Breast epithelium (tissue), 4 donors: Measurements from ENCODE around the gene DBN1. TPM values are rescaled to one million over a fixed set of nuclear protein-coding genes. Genes with fewer than 3 reads are reported as not detected.

ENCODE experiments used
- DNase-seq, 2 donors: peaks; one replicate each; pipeline ENCODE4 v3.0.0-alpha.2; 2019; ENCODE audit warnings: low spot score in 2 of 2
- H3K27ac ChIP-seq, 2 donors: fragments of 200-600 bp; sonication (generic) in 1 of 2; one replicate each; pipeline ENCODE4 v1.5.1; 2016 to 2019; ENCODE audit warnings: mild to moderate bottlenecking in 1 of 2
- H3K27me3 ChIP-seq, 2 donors: fragments of 200-600 bp; sonication (generic) in 1 of 2; one replicate each; pipeline versions ENCODE4 v1.5.1 to v1.6.0; 2017 to 2019; ENCODE audit warnings: control low read depth in 1 of 2, mild to moderate bottlenecking in 1 of 2
- H3K36me3 ChIP-seq: fragments of 200-600 bp; one replicate; pipeline ENCODE4 v1.5.1; 2019
- H3K4me1 ChIP-seq, 2 donors: fragments of 200-600 bp; sonication (generic); one replicate each; pipeline ENCODE4 v1.5.1; 2016 to 2019; ENCODE audit warnings: control low read depth in 1 of 2
- H3K4me3 ChIP-seq, 3 donors: fragments of 200-600 bp; sonication (generic); 1 replicate in 2 of 3; 2 replicates in 1 of 3; pipeline ENCODE4 v1.5.1; 2016 to 2019; ENCODE audit warnings: mild to moderate bottlenecking in 3 of 3, moderate library complexity in 2 of 3
- H3K9me3 ChIP-seq, 2 donors: fragments of 200-600 bp; sonication (generic) in 1 of 2; one replicate each; pipeline ENCODE4 v1.5.1; 2016 to 2019; ENCODE audit warnings: control low read depth in 1 of 2
- CTCF ChIP-seq, 3 donors: fragments of 450-650 bp; IDR thresholded peaks; one replicate each; pipeline ENCODE4 v1.5.1; 2016 to 2017; ENCODE audit warnings: antibody characterized with exemption in 3 of 3, mild to moderate bottlenecking in 3 of 3, moderate library complexity in 3 of 3
- POLR2A ChIP-seq: fragments of 450-650 bp; IDR thresholded peaks from one replicate; pipeline ENCODE4 v1.6.1; 2016; ENCODE audit warnings: antibody characterized with exemption, mild to moderate bottlenecking, moderate library complexity
- POLR2AphosphoS5 ChIP-seq, 3 donors: sonication (generic); formaldehyde crosslinking; IDR thresholded peaks; one replicate each; pipeline ENCODE4 v1.6.1; 2017; ENCODE audit warnings: antibody characterized with exemption in 3 of 3
- intact Hi-C: fragments of 100-400 bp; cut with DNase I; formaldehyde crosslinking; loops from one replicate; pipeline ENCODE4 v1.15.1; 2023; ENCODE audit warnings: low total_unique reads
- total RNA-seq, 3 donors: library from RNA; depleted of rRNA; stranded (reverse); fragments of >200 nt; gene quantifications; one replicate each; pipeline ENCODE4 v1.1.0, GENCODE V29; 2016

DBN1 gene
- total RNA-seq, 3 donors from 2014 or later, result 30.7 to 94.6 (median 61.3) TPM

- Histone ChIP-seq H3K9me3 (no peaks in the 10 kb centered on the region), H3K36me3 (no peaks in the 10 kb centered on the region), H3K4me1 (no peaks in the 10 kb centered on the region), H3K27me3 (peaks cover 0 to 2% of the 10 kb centered on the region in 2 donors), H3K4me3 (peak overlapping the region; percentile 45 to 79 (median 60)), H3K27ac (peak overlapping the region; percentile 73 to 82)
- intact Hi-C loops, result loop anchor here (1.0 to 10.0 kb wide), 2 partner anchors 29 to 340 kb away; partner anchors contain the start of gene GRK6
- DNase-seq, result no peak
- peak; percentile 46 to 68 (median 59) for TF ChIP-seq CTCF (IDR thresholded peaks at IDR 0.05)
- TF ChIP-seq POLR2A, result no peak
- TF ChIP-seq POLR2AphosphoS5 (IDR thresholded peaks at IDR 0.05), result peak in 1 of 3 donors; percentile 15
These were observed 18.3 kb downstream of the DBN1 start for GRCh38 chr5:177455036-177455660.

- Histone ChIP-seq H3K27me3 (peaks cover 0 to 2% of the 10 kb centered on the region in 2 donors), H3K4me3 (peak overlapping the region; percentile 45 to 79 (median 60)), H3K4me1 (no peaks in the 10 kb centered on the region), H3K36me3 (no peaks in the 10 kb centered on the region), H3K27ac (peak overlapping the region; percentile 73 to 82), H3K9me3 (no peaks in the 10 kb centered on the region)
- intact Hi-C loops, result loop anchor here (1.0 to 10.0 kb wide), 3 partner anchors 28 to 340 kb away; partner anchors contain the start of gene GRK6
- TF ChIP-seq POLR2AphosphoS5 (IDR thresholded peaks at IDR 0.05) (peak; percentile 47 to 83 (median 62)), POLR2A (no peak), CTCF (IDR thresholded peaks at IDR 0.05) (peak; percentile 87 to 97 (median 94))
- DNase-seq, result peak; percentile 92 to 93
These were observed 18.9 kb downstream of the DBN1 start for GRCh38 chr5:177454397-177455035.

- no peak for TF ChIP-seq POLR2A
- no peak for TF ChIP-seq POLR2AphosphoS5 (IDR thresholded peaks at IDR 0.05)
- no peak for TF ChIP-seq CTCF (IDR thresholded peaks at IDR 0.05)
These were observed 19.5 kb downstream of the DBN1 start for GRCh38 chr5:177453852-177454396.

GRCh38 chr5:177452688-177453638 lies 20.5 kb downstream of the DBN1 start:
- H3K9me3 ChIP-seq, result no peaks in the 10 kb centered on the region
- H3K36me3 ChIP-seq, result no peaks in the 10 kb centered on the region
- peak overlapping the region; percentile 59 to 82 for H3K27ac ChIP-seq
- H3K4me1 ChIP-seq, result no peaks in the 10 kb centered on the region
- H3K27me3 ChIP-seq, result peaks cover 0 to 2% of the 10 kb centered on the region in 2 donors
- intact Hi-C loops, result loop anchor here (5.0 to 10.0 kb wide), 2 partner anchors 56 to 338 kb away; no protein-coding TSS in a partner anchor
- DNase-seq, result no peak
- TF ChIP-seq POLR2A (no peak), POLR2AphosphoS5 (IDR thresholded peaks at IDR 0.05) (no peak), CTCF (IDR thresholded peaks at IDR 0.05) (no peak)
- H3K4me3 ChIP-seq, result no peak overlapping the region

More at GRCh38 chr5:177453852-177454396, 19.5 kb downstream of the DBN1 start:
- H3K9me3 ChIP-seq, result no peaks in the 10 kb centered on the region
- no peak for DNase-seq
- no peaks in the 10 kb centered on the region for H3K36me3 ChIP-seq
- peaks cover 0 to 2% of the 10 kb centered on the region in 2 donors for H3K27me3 ChIP-seq
- H3K27ac ChIP-seq, result peak overlapping the region; percentile 59 to 82
- peak overlapping the region; percentile 45 to 79 (median 60) for H3K4me3 ChIP-seq
- no peaks in the 10 kb centered on the region for H3K4me1 ChIP-seq
- intact Hi-C loops, result loop anchor here (5.0 to 10.0 kb wide), 2 partner anchors 57 to 339 kb away; no protein-coding TSS in a partner anchor
